HT-29 (cell line): ENCODE results near the gene RARG. TPM values are rescaled to one million over a fixed set of nuclear protein-coding genes. Genes with fewer than 3 reads are reported as not detected.
"Not testable (repeated sequence)": the region's sequence is repeated elsewhere in the genome, so short reads cannot be mapped to it uniquely, and the experiment has no call there.

ENCODE experiments used
- DNase-seq: peaks from one replicate; pipeline ENCODE4 v3.0.0-alpha.2; 2015; ENCODE audit warnings: low spot score
- total RNA-seq: library from RNA; depleted of rRNA; stranded (reverse); fragments of >200 nt; shearing (Covaris generic); gene quantifications from 2 replicates; pipeline ENCODE4 v1.2.3, GENCODE V29; 2014; rRNA removed

RARG gene
- total RNA-seq, 1 experiment from 2014 or later: 89.7 TPM

- peak; percentile 32 for DNase-seq
Measured at GRCh38 chr12:53171725-53172329, 60.2 kb downstream of the RARG start.

DNA sequence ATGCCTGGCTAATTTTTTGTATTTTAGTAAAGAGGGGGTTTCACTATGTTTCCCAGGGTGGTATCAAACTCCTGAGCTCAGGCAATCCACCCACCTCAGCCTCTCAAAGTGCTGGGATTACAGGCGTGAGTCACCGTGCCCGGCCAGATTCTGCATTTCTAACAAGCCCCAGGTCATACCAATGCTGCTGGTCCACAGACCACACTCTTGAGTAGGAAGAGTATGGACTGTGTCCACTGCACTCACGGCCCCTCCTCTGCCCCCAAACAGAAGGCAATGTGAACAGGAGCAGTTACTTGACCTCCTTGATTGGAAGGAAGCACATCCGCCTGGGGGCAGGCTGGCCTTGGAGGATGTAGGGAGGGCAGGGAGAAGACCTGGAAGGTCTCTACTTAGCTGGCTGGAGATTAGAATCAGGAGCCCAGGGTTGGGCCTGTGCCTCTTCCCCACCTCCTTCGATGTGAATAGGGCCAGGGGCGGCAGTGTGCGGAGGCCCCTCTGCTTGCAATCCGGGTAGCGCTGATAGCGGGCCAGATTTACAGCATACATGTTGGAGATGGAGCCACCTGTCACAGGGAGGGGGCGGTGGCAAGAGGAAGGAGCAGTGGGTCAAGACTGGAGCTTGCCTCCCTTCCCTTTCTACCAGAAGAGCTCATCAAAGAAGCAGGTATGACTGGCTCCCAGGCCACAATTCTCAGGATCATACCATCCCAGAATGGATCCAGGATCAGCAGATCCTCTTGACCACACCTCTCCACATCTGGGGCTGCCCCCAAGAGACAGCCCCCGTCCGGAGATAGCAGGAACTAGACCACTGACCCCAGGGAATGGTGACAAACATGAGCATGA is 60.9 kb downstream of the RARG start:
- no peak for DNase-seq

GRCh38 chr12:53170215-53170614 is 61.8 kb downstream of the RARG start:
- DNase-seq: no peak

GRCh38 chr12:53169644-53170043 is 62.4 kb downstream of the RARG start:
- no peak for DNase-seq

GRCh38 chr12:53166837-53167236 is 65.2 kb downstream of the RARG start:
- no peak for DNase-seq

DNA sequence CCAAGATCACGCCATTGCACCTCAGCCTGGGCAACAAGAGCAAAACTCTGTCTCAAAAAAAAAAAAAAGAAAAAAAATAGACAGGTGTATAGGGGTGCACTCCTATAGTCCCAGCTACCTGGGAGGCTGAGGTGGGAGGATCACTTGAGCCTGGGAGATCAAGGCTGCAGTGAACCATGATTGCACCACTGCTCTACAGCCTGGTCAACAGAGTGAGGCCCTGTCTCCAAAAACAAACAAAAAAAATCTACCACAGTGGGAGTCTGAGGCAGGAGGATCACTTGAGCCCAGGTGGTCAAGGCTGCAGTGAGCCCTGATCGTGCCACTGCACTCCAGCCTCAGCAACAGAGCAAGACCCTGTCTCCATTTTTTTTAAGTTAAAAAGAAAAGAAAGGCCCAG is 69.0 kb downstream of the RARG start:
- DNase-seq: not testable (repeated sequence)

GRCh38 chr12:53161119-53161911 is 70.7 kb downstream of the RARG start:
- DNase-seq: no peak

DNA sequence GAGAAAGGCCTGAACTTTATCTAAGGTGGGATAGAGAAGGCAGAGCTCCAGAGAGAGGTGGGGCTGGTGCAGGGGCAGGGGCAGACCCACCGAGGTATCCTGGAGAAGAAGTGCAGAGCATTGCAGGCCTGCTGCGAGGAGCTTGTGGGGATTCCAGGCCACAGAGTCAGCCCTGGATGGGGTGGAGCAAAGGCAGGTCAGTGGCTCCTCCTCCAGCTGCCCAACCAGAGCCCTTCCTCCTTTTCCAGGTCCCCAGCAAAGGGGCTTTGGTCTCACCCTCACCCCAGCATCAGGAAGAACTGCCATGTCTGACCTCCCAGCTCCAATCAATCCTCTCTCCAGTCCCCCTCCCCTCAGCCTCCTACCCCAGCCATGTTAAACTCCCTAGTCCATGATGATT is 71.3 kb downstream of the RARG start:
- DNase-seq: no peak

Other genes with a start within 250 kb of the RARG start
- 401 and 417 TPM in 2 replicates for gene EIF4B, start 225.8 kb downstream of the RARG start, total RNA-seq
- 57.7 and 71.9 TPM in 2 replicates for gene TNS2, start 182.1 kb downstream of the RARG start, total RNA-seq
- gene SPRYD3, start 152.8 kb downstream of the RARG start, total RNA-seq: 27.4 and 29.0 TPM in 2 replicates
- gene IGFBP6, start 134.5 kb downstream of the RARG start, total RNA-seq: 394 and 417 TPM in 2 replicates
- 0.15 and 0.23 TPM in 2 replicates for gene SOAT2, start 128.7 kb downstream of the RARG start, total RNA-seq
- 8.1 and 8.8 TPM in 2 replicates for gene ZNF740, start 51.5 kb downstream of the RARG start, total RNA-seq
- gene CSAD, start 51.3 kb downstream of the RARG start, total RNA-seq: 14.7 and 16.3 TPM in 2 replicates
- 8.1 and 11.4 TPM in 2 replicates for gene ITGB7, start 25.0 kb downstream of the RARG start, total RNA-seq
- 28.0 and 31.0 TPM in 2 replicates for gene ESPL1, start 36.1 kb upstream of the RARG start, total RNA-seq
- gene PFDN5, start 63.3 kb upstream of the RARG start, total RNA-seq: 219 and 260 TPM in 2 replicates
- gene MYG1, start 67.5 kb upstream of the RARG start, total RNA-seq: 92.5 and 106 TPM in 2 replicates
- 68.4 and 70.6 TPM in 2 replicates for gene AAAS, start 89.4 kb upstream of the RARG start, total RNA-seq
- not detected in 2 replicates for gene SP7, start 104.1 kb upstream of the RARG start, total RNA-seq
- 52.0 and 56.5 TPM in 2 replicates for gene SP1, start 148.0 kb upstream of the RARG start, total RNA-seq
- gene AMHR2, start 191.6 kb upstream of the RARG start, total RNA-seq: not detected in 2 replicates
- gene PRR13, start 209.5 kb upstream of the RARG start, total RNA-seq: 122 and 134 TPM in 2 replicates
- gene PCBP2, start 219.9 kb upstream of the RARG start, total RNA-seq: 127 and 135 TPM in 2 replicates